ENCODE measurements around the gene CDC42SE2.

GRCh38 chr5:131297886-131298285 is 34.0 kb downstream of the CDC42SE2 start:
- TF ChIP-seq CTCF (conservative IDR thresholded peaks at IDR 0.05; ENCODE audit: low read depth, low read length) (no peak), CEBPB (IDR thresholded peaks at IDR 0.05; ENCODE audit: low read depth, low read length) (no peak), RCOR1 (IDR thresholded peaks at IDR 0.05; ENCODE audit: insufficient replicate concordance, low read length) (no peak), MXI1 (IDR thresholded peaks at IDR 0.05; ENCODE audit: borderline replicate concordance, low read depth, low read length) (no peak)
